Measurements from ENCODE around the gene CLOCK. TPM values are rescaled to one million over a fixed set of nuclear protein-coding genes. Genes with fewer than 3 reads are reported as not detected.

CLOCK gene
- total RNA-seq, 1 experiment from 2014 or later: 24.9 TPM

DNA sequence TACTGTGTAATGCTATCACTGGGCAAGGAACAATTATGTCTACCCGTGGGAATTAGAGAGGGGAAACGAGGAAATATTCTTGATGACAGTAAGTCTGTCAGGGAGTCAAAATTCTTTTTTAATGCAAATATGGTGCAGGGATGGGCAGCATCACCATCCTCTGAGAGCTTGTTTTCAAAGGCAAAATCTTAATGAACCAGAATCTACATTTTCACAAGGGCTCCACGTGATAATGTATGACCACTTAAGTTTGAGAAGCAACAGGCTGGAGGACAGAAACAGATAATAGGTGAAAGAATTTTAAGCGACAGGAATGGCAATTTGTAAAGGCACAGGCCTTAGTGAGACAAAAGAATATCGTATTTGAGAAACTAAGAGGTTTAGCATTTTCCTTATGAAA, 63.4 kb downstream of the CLOCK start:
- in situ Hi-C loops (cut with HindIII; ENCODE audit: low pct_unique_long_range_greater_than_20kb, low sequenced_read_pairs) (no loop called here), intact Hi-C loops (cut with micrococcal nuclease; ENCODE audit: unreplicated experiment) (no loop called here)
- TF ChIP-seq, protein P1, sequence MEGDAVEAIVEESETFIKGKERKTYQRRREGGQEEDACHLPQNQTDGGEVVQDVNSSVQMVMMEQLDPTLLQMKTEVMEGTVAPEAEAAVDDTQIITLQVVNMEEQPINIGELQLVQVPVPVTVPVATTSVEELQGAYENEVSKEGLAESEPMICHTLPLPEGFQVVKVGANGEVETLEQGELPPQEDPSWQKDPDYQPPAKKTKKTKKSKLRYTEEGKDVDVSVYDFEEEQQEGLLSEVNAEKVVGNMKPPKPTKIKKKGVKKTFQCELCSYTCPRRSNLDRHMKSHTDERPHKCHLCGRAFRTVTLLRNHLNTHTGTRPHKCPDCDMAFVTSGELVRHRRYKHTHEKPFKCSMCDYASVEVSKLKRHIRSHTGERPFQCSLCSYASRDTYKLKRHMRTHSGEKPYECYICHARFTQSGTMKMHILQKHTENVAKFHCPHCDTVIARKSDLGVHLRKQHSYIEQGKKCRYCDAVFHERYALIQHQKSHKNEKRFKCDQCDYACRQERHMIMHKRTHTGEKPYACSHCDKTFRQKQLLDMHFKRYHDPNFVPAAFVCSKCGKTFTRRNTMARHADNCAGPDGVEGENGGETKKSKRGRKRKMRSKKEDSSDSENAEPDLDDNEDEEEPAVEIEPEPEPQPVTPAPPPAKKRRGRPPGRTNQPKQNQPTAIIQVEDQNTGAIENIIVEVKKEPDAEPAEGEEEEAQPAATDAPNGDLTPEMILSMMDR (IDR thresholded peaks at IDR 0.05): no peak
- no peak for TF ChIP-seq POLR2AphosphoS5 (IDR thresholded peaks at IDR 0.05; ENCODE audit: low read depth, low read length)
- no peak for TF ChIP-seq TCF7L2 (IDR thresholded peaks at IDR 0.05; ENCODE audit: low read depth, low read length)
- TF ChIP-seq SIN3A (IDR thresholded peaks at IDR 0.05; ENCODE audit: borderline replicate concordance, insufficient read depth, low read depth, low read length): no peak
- TF ChIP-seq, protein P2, sequence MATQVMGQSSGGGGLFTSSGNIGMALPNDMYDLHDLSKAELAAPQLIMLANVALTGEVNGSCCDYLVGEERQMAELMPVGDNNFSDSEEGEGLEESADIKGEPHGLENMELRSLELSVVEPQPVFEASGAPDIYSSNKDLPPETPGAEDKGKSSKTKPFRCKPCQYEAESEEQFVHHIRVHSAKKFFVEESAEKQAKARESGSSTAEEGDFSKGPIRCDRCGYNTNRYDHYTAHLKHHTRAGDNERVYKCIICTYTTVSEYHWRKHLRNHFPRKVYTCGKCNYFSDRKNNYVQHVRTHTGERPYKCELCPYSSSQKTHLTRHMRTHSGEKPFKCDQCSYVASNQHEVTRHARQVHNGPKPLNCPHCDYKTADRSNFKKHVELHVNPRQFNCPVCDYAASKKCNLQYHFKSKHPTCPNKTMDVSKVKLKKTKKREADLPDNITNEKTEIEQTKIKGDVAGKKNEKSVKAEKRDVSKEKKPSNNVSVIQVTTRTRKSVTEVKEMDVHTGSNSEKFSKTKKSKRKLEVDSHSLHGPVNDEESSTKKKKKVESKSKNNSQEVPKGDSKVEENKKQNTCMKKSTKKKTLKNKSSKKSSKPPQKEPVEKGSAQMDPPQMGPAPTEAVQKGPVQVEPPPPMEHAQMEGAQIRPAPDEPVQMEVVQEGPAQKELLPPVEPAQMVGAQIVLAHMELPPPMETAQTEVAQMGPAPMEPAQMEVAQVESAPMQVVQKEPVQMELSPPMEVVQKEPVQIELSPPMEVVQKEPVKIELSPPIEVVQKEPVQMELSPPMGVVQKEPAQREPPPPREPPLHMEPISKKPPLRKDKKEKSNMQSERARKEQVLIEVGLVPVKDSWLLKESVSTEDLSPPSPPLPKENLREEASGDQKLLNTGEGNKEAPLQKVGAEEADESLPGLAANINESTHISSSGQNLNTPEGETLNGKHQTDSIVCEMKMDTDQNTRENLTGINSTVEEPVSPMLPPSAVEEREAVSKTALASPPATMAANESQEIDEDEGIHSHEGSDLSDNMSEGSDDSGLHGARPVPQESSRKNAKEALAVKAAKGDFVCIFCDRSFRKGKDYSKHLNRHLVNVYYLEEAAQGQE (IDR thresholded peaks at IDR 0.05; ENCODE audit: insufficient read depth in 1 of 2, low read depth in 2 of 2, low read length in 1 of 2): no peak
- DNase-seq (ENCODE audit: low read depth, low spot score) (no peak), ATAC-seq (no peak)
- ChIA-PET POLR2A (no interaction called here), CTCF (no interaction called here)
- H3K27ac ChIP-seq (ENCODE audit: low read length): no peak overlapping the region
- no TSS peak for BruUV-seq (replicated peaks)
- H3K4me1 ChIP-seq (ENCODE audit: control insufficient read depth, insufficient read depth, low read length): no peaks in the 10 kb centered on the region
- no peak overlapping the region for H3K4me3 ChIP-seq (ENCODE audit: low read depth in 2 of 2, low read length in 2 of 2)
- no peaks in the 10 kb centered on the region for H3K27me3 ChIP-seq (ENCODE audit: control insufficient read depth, insufficient read depth, low read length)
- H3K36me3 ChIP-seq (ENCODE audit: control insufficient read depth, insufficient read depth, low read length): peaks cover 3% of the 10 kb centered on the region; the same call in 1 of the 2 replicates
- H3K9me3 ChIP-seq (ENCODE audit: control insufficient read depth, insufficient read depth, low read depth, low read length): no peaks in the 10 kb centered on the region

DNA sequence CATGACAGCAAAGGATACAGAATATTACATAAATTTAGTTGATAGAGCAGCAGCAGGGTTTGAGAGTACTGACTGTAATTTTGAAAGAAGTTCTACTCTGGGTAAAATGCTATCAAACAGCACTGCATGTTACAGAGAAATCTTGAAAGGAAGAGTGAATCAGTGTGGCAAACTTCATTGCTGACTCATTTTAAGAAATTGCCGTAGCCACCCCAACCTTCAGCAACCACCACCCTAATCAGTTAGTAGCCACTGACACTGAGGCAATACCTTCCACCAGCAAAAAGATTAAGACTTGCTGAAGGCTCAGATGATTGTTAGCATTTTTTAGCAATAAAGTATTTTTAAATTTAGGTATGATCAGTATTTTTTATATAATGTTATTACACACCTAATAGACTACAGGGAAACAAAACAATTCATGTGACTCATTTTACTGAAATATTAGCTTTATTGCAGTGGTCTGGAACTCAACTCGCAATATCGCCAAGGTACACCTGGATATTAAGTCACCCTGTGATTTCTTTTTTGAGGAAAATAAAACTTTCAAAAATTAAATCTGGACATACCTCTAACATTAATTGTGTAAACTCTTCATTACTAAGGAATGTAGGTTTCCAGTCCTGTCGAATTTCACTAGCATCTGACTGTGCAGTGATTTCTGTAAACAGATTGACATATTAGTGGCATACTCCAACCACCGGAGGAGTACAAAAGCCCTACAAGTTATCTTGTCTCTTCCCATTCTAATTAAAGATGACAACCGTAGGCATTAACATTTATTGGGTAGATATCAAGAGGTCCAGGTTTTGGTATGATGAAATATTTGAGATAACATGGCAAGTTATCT, 71.1 kb downstream of the CLOCK start:
- Histone ChIP-seq H3K27me3 (ENCODE audit: control insufficient read depth, insufficient read depth, low read length) (no peaks in the 10 kb centered on the region), H3K4me3 (ENCODE audit: low read depth in 2 of 2, low read length in 2 of 2) (no peak overlapping the region), H3K36me3 (ENCODE audit: control insufficient read depth, insufficient read depth, low read length) (peaks cover 6% of the 10 kb centered on the region; the same call in 1 of the 2 replicates), H3K9me3 (ENCODE audit: control insufficient read depth, insufficient read depth, low read depth, low read length) (no peaks in the 10 kb centered on the region), H3K27ac (ENCODE audit: low read length) (no peak overlapping the region), H3K4me1 (ENCODE audit: control insufficient read depth, insufficient read depth, low read length) (no peaks in the 10 kb centered on the region)
- in situ Hi-C loops (cut with HindIII; ENCODE audit: low pct_unique_long_range_greater_than_20kb, low sequenced_read_pairs): no loop called here
- TF ChIP-seq POLR2AphosphoS5 (IDR thresholded peaks at IDR 0.05; ENCODE audit: low read depth, low read length) (no peak), TCF7L2 (IDR thresholded peaks at IDR 0.05; ENCODE audit: low read depth, low read length) (no peak), SIN3A (IDR thresholded peaks at IDR 0.05; ENCODE audit: borderline replicate concordance, insufficient read depth, low read depth, low read length) (no peak)
- TF ChIP-seq, protein P2 (IDR thresholded peaks at IDR 0.05; ENCODE audit: insufficient read depth in 1 of 2, low read depth in 2 of 2, low read length in 1 of 2): no peak
- TF ChIP-seq, protein P1 (IDR thresholded peaks at IDR 0.05): no peak
- DNase-seq (ENCODE audit: low read depth, low spot score) (no peak), ATAC-seq (no peak)
- BruUV-seq (replicated peaks): no TSS peak
- ChIA-PET CTCF (no interaction called here), POLR2A (no interaction called here)
- intact Hi-C loops (cut with micrococcal nuclease; ENCODE audit: unreplicated experiment): no loop called here

All from Panc1 (cell line).